ENCODE measurements around the gene CD101. TPM values are rescaled to one million over a fixed set of nuclear protein-coding genes. Genes with fewer than 3 reads are reported as not detected.

CD101 gene
- total RNA-seq, 1 experiment from 2014 or later, result 0.86 TPM

- Histone ChIP-seq H3K36me3 (ENCODE audit: control insufficient read depth, insufficient read depth, low read length) (no peaks in the 10 kb centered on the region), H3K27me3 (replicated peaks; ENCODE audit: control insufficient read depth, insufficient read depth, low read length) (no peaks in the 10 kb centered on the region), H3K4me1 (0 out of 2 replicates have a peak, but pooled peaks cover under 1% of the 10 kb centered on the region), H3K9me3 (no peaks in the 10 kb centered on the region), H3K4me3 (ENCODE audit: low read depth, low read length) (no peak overlapping the region)
- no peaks in the 10 kb centered on the region for H3K27me3 Mint-ChIP-seq (ENCODE audit: insufficient read depth, unreplicated experiment)
- CTCF ChIA-PET, result no interaction called here
- POLR2A ChIA-PET, result no interaction called here
- no TSS peak for BruUV-seq (replicated peaks)
- intact Hi-C loops (cut with micrococcal nuclease; ENCODE audit: unreplicated experiment), result no loop called here
- H3K4me1 Mint-ChIP-seq (ENCODE audit: low read depth, unreplicated experiment), result no peaks in the 10 kb centered on the region
- DNase-seq, result no peak
- H3K9me3 Mint-ChIP-seq (ENCODE audit: unreplicated experiment), result no peaks in the 10 kb centered on the region
- no peak for TF ChIP-seq CTCF (IDR thresholded peaks at IDR 0.05; ENCODE audit: insufficient read depth in 1 of 2, low read depth in 1 of 2, low read length in 1 of 2, severe bottlenecking in 1 of 2, unreplicated experiment in 1 of 2)
- no peak overlapping the region for H3K4me3 Mint-ChIP-seq (ENCODE audit: unreplicated experiment)
- no peaks in the 10 kb centered on the region for H3K36me3 Mint-ChIP-seq (ENCODE audit: insufficient read depth, unreplicated experiment)
- no peak overlapping the region for H3K27ac Mint-ChIP-seq (ENCODE audit: unreplicated experiment)
Observed at GRCh38 chr1:117034791-117035290, 33.3 kb downstream of the CD101 start.

- H3K36me3 ChIP-seq (ENCODE audit: control insufficient read depth, insufficient read depth, low read length), result no peaks in the 10 kb centered on the region
- no peaks in the 10 kb centered on the region for H3K36me3 Mint-ChIP-seq (ENCODE audit: insufficient read depth, unreplicated experiment)
- peak; percentile 7 to 33 for DNase-seq
- H3K27me3 ChIP-seq (replicated peaks; ENCODE audit: control insufficient read depth, insufficient read depth, low read length), result no peaks in the 10 kb centered on the region
- H3K4me3 Mint-ChIP-seq (ENCODE audit: unreplicated experiment), result no peak overlapping the region
- ChIA-PET POLR2A (no interaction called here), CTCF (no interaction called here)
- no peak for TF ChIP-seq CTCF (IDR thresholded peaks at IDR 0.05; ENCODE audit: insufficient read depth in 1 of 2, low read depth in 1 of 2, low read length in 1 of 2, severe bottlenecking in 1 of 2, unreplicated experiment in 1 of 2)
- H3K9me3 ChIP-seq, result no peaks in the 10 kb centered on the region
- no peaks in the 10 kb centered on the region for H3K27me3 Mint-ChIP-seq (ENCODE audit: insufficient read depth, unreplicated experiment)
- H3K4me3 ChIP-seq (ENCODE audit: low read depth, low read length), result no peak overlapping the region
- H3K27ac Mint-ChIP-seq (ENCODE audit: unreplicated experiment), result no peak overlapping the region
- no peaks in the 10 kb centered on the region for H3K4me1 Mint-ChIP-seq (ENCODE audit: low read depth, unreplicated experiment)
- intact Hi-C loops (cut with micrococcal nuclease; ENCODE audit: unreplicated experiment), result no loop called here
- no peaks in the 10 kb centered on the region for H3K4me1 ChIP-seq
- H3K9me3 Mint-ChIP-seq (ENCODE audit: unreplicated experiment), result no peaks in the 10 kb centered on the region
- no TSS peak for BruUV-seq (replicated peaks)
Observed at GRCh38 chr1:117036018-117036461, 34.5 kb downstream of the CD101 start.

- no peaks in the 10 kb centered on the region for H3K4me1 Mint-ChIP-seq (ENCODE audit: low read depth, unreplicated experiment)
- Histone ChIP-seq H3K4me3 (ENCODE audit: low read depth, low read length) (no peak overlapping the region), H3K4me1 (no peaks in the 10 kb centered on the region), H3K9me3 (no peaks in the 10 kb centered on the region), H3K36me3 (ENCODE audit: control insufficient read depth, insufficient read depth, low read length) (no peaks in the 10 kb centered on the region), H3K27me3 (replicated peaks; ENCODE audit: control insufficient read depth, insufficient read depth, low read length) (no peaks in the 10 kb centered on the region)
- H3K4me3 Mint-ChIP-seq (ENCODE audit: unreplicated experiment), result no peak overlapping the region
- H3K27ac Mint-ChIP-seq (ENCODE audit: unreplicated experiment), result no peak overlapping the region
- no peak for DNase-seq
- ChIA-PET CTCF (no interaction called here), POLR2A (no interaction called here)
- TF ChIP-seq CTCF (IDR thresholded peaks at IDR 0.05; ENCODE audit: insufficient read depth in 1 of 2, low read depth in 1 of 2, low read length in 1 of 2, severe bottlenecking in 1 of 2, unreplicated experiment in 1 of 2), result no peak
- no peaks in the 10 kb centered on the region for H3K9me3 Mint-ChIP-seq (ENCODE audit: unreplicated experiment)
- no peaks in the 10 kb centered on the region for H3K27me3 Mint-ChIP-seq (ENCODE audit: insufficient read depth, unreplicated experiment)
- no peaks in the 10 kb centered on the region for H3K36me3 Mint-ChIP-seq (ENCODE audit: insufficient read depth, unreplicated experiment)
- intact Hi-C loops (cut with micrococcal nuclease; ENCODE audit: unreplicated experiment), result no loop called here
- BruUV-seq (replicated peaks), result no TSS peak
Observed at GRCh38 chr1:117037802-117038201, 36.2 kb downstream of the CD101 start.
